Astrocyte (in vitro differentiated cells and primary cell): ENCODE results near the gene CCSER2. TPM values are rescaled to one million over a fixed set of nuclear protein-coding genes. Genes with fewer than 3 reads are reported as not detected.

ENCODE experiments used
- DNase-seq: peaks from one replicate; pipeline ENCODE4 v3.0.0-alpha.2; 2010; ENCODE audit warnings: low read depth
- FAIRE-seq: peaks from 2 replicates; lab custom pipeline; 2011; peaks lifted over from hg19 to GRCh38; lab: Jason Lieb, UNC
- H2AFZ ChIP-seq: 2 replicates; pipeline ENCODE4 v1.6.0; 2012; ENCODE audit warnings: low read depth, low read length, inconsistent platforms
- H3K27ac ChIP-seq: 2 replicates; pipeline ENCODE4 v1.5.1; 2011; ENCODE audit warnings: low read depth, low read length, inconsistent platforms
- H3K27me3 ChIP-seq: 2 replicates; pipeline ENCODE4 v1.6.0; 2011; ENCODE audit warnings: low read length, inconsistent platforms; ENCODE audit not compliant: insufficient read depth
- H3K36me3 ChIP-seq: 2 replicates; pipeline ENCODE4 v1.5.1; 2011; ENCODE audit warnings: low read length, inconsistent platforms; ENCODE audit not compliant: insufficient read depth
- H3K4me1 ChIP-seq: 2 replicates; pipeline ENCODE4 v1.5.1; 2011; ENCODE audit warnings: low read length, inconsistent platforms; ENCODE audit not compliant: insufficient read depth
- H3K4me2 ChIP-seq: 2 replicates; pipeline ENCODE4 v1.6.0; 2012; ENCODE audit warnings: low read length, inconsistent platforms
- H3K4me3 ChIP-seq: 2 replicates; pipeline ENCODE4 v1.5.1; 2011; ENCODE audit warnings: low read depth, mild to moderate bottlenecking, low read length, inconsistent platforms; ENCODE audit not compliant: insufficient read depth
- H3K79me2 ChIP-seq: 2 replicates; pipeline ENCODE4 v1.6.0; 2012; ENCODE audit warnings: mild to moderate bottlenecking, low read length, inconsistent platforms; ENCODE audit not compliant: insufficient read depth
- H3K9ac ChIP-seq: 2 replicates; pipeline ENCODE4 v1.6.0; 2012; ENCODE audit warnings: mild to moderate bottlenecking, low read length, inconsistent platforms
- H3K9me3 ChIP-seq: 2 replicates; pipeline ENCODE4 v1.5.1; 2012; ENCODE audit warnings: low read depth, mild to moderate bottlenecking, low read length, inconsistent platforms; ENCODE audit not compliant: insufficient read depth
- H4K20me1 ChIP-seq: 2 replicates; pipeline ENCODE4 v1.6.0; 2012; ENCODE audit warnings: low read length, inconsistent platforms; ENCODE audit not compliant: insufficient read depth
- H3K27ac Mint-ChIP-seq: one replicate; pipeline ENCODE4 v1.8.0; 2021; ENCODE audit warnings: mild to moderate bottlenecking, mixed read lengths; ENCODE audit not compliant: unreplicated experiment
- H3K27me3 Mint-ChIP-seq: one replicate; pipeline ENCODE4 v1.8.0; 2021; ENCODE audit warnings: low read depth, mixed read lengths; ENCODE audit not compliant: unreplicated experiment
- H3K36me3 Mint-ChIP-seq: one replicate; pipeline ENCODE4 v1.8.0; 2021; ENCODE audit warnings: low read depth, mixed read lengths; ENCODE audit not compliant: unreplicated experiment
- H3K4me1 Mint-ChIP-seq: one replicate; pipeline ENCODE4 v1.8.0; 2021; ENCODE audit warnings: low read depth, mixed read lengths; ENCODE audit not compliant: unreplicated experiment
- H3K4me3 Mint-ChIP-seq: one replicate; pipeline ENCODE4 v1.8.0; 2021; ENCODE audit warnings: mild to moderate bottlenecking, moderate library complexity, mixed read lengths; ENCODE audit not compliant: unreplicated experiment
- H3K9me3 Mint-ChIP-seq: one replicate; pipeline ENCODE4 v1.8.0; 2021; ENCODE audit warnings: mild to moderate bottlenecking, mixed read lengths; ENCODE audit not compliant: unreplicated experiment
- CTCF ChIP-seq: IDR thresholded peaks from 2 replicates; pipeline ENCODE4 v1.5.1; 2011; ENCODE audit warnings: low read depth, mild to moderate bottlenecking, inconsistent platforms, low read length, moderate library complexity; ENCODE audit not compliant: insufficient read depth
- EZH2 ChIP-seq: IDR thresholded peaks from 2 replicates; pipeline ENCODE4 v1.6.1; 2012; ENCODE audit warnings: mild to moderate bottlenecking, low read length, inconsistent platforms; ENCODE audit not compliant: insufficient read depth
- total RNA-seq: library from RNA; stranded (reverse); gene quantifications from 2 replicates; pipeline ENCODE4 v1.2.1, GENCODE V29; 2021

Gene CCSER2
- total RNA-seq, 1 donor from 2014 or later = 100 TPM

GRCh38 chr10:84333864-84334451 is 5.6 kb downstream of the CCSER2 start:
- H4K20me1 ChIP-seq = peaks cover 81% of the 10 kb centered on the region
- no peak overlapping the region for H2AFZ ChIP-seq
- FAIRE-seq (peak; percentile 41), DNase-seq (peak; percentile 27)
- TF ChIP-seq EZH2 = no peak
- TF ChIP-seq CTCF = no peak
- Mint-ChIP-seq H3K27me3 (no peaks in the 10 kb centered on the region), H3K36me3 (peaks cover 2% of the 10 kb centered on the region), H3K4me3 (no peak overlapping the region), H3K4me1 (peaks cover 37% of the 10 kb centered on the region), H3K9me3 (peaks cover 4% of the 10 kb centered on the region), H3K27ac (peak overlapping the region; percentile 75)
- H3K9ac ChIP-seq = no peak overlapping the region
- no peaks in the 10 kb centered on the region for H3K36me3 ChIP-seq
- H3K4me2 ChIP-seq = no peak overlapping the region
- peaks cover 21% of the 10 kb centered on the region for H3K4me1 ChIP-seq
- H3K9me3 ChIP-seq = no peaks in the 10 kb centered on the region
- no peak overlapping the region for H3K4me3 ChIP-seq
- no peaks in the 10 kb centered on the region for H3K27me3 ChIP-seq
- H3K79me2 ChIP-seq = peaks cover 97% of the 10 kb centered on the region
- H3K27ac ChIP-seq = no peak overlapping the region

- Histone ChIP-seq H3K4me1 (peaks cover 21% of the 10 kb centered on the region), H3K36me3 (no peaks in the 10 kb centered on the region), H3K4me3 (no peak overlapping the region), H2AFZ (no peak overlapping the region), H3K9me3 (no peaks in the 10 kb centered on the region), H3K27me3 (no peaks in the 10 kb centered on the region), H4K20me1 (peaks cover 79% of the 10 kb centered on the region), H3K9ac (no peak overlapping the region), H3K79me2 (peaks cover 91% of the 10 kb centered on the region), H3K4me2 (no peak overlapping the region), H3K27ac (no peak overlapping the region)
- no peak for DNase-seq
- TF ChIP-seq CTCF = no peak
- TF ChIP-seq EZH2 = no peak
- Mint-ChIP-seq H3K4me1 (peaks cover 37% of the 10 kb centered on the region), H3K36me3 (peaks cover 2% of the 10 kb centered on the region), H3K4me3 (no peak overlapping the region), H3K27me3 (no peaks in the 10 kb centered on the region), H3K9me3 (peaks cover 4% of the 10 kb centered on the region), H3K27ac (peak overlapping the region; percentile 36)
- no peak for FAIRE-seq
These were observed 6.4 kb downstream of the CCSER2 start for GRCh38 chr10:84334811-84335210.

GRCh38 chr10:84335516-84335915 is 7.1 kb downstream of the CCSER2 start:
- Mint-ChIP-seq H3K4me1 (peaks cover 31% of the 10 kb centered on the region), H3K27me3 (no peaks in the 10 kb centered on the region), H3K27ac (no peak overlapping the region), H3K4me3 (no peak overlapping the region), H3K36me3 (peaks cover 2% of the 10 kb centered on the region), H3K9me3 (peaks cover 4% of the 10 kb centered on the region)
- H3K9ac ChIP-seq = no peak overlapping the region
- no peak overlapping the region for H3K4me2 ChIP-seq
- no peaks in the 10 kb centered on the region for H3K27me3 ChIP-seq
- H2AFZ ChIP-seq = no peak overlapping the region
- H3K36me3 ChIP-seq = no peaks in the 10 kb centered on the region
- FAIRE-seq (no peak), DNase-seq (no peak)
- peaks cover 90% of the 10 kb centered on the region for H3K79me2 ChIP-seq
- H3K4me1 ChIP-seq = peaks cover 16% of the 10 kb centered on the region
- H3K4me3 ChIP-seq = no peak overlapping the region
- H3K9me3 ChIP-seq = no peaks in the 10 kb centered on the region
- TF ChIP-seq EZH2 (no peak), CTCF (no peak)
- no peak overlapping the region for H3K27ac ChIP-seq
- peaks cover 77% of the 10 kb centered on the region for H4K20me1 ChIP-seq
